ENCODE results near the gene AGFG2. TPM values are rescaled to one million over a fixed set of nuclear protein-coding genes. Genes with fewer than 3 reads are reported as not detected.
A peak's percentile ranks its signal among the peaks of the same experiment; 100 is the strongest.

The AGFG2 gene
- total and polyA plus RNA-seq, 2 of the 13 experiments (the other 11 are each of a cell fraction or from before 2014, with no cell fraction given): 125 to 132 TPM

DNA sequence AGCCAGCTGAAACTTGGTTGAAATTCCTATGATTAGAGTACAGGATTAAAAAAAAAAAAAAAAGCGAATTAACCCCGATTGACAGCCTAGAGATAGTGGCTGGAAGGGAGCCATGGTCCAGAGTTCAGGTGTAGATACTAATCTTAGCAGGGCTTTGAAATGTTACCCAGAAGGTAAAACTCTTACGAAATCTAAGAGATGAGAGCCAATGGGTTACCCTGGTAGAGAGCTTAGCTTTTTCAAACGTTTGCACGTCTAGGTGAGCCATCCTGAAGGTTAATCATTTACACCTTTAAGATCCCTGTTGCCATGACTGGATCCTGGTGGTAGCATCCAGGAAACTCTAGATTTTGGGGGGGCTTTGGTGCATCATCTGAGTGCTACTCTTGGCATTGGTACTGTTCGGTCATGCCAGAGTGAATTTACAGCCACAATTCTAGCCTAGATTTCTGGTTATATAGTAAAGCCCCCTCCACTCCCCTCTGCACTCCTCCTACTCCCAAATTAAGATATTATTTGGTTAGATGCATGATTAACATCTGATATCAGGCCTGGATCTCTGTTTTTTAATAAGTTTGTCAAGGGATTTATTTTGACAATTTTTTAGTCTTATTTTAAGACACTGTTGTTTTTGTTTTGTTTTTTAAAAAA lies 1.2 kb downstream of the AGFG2 start (continued):
- TF ChIP-seq, protein P1, sequence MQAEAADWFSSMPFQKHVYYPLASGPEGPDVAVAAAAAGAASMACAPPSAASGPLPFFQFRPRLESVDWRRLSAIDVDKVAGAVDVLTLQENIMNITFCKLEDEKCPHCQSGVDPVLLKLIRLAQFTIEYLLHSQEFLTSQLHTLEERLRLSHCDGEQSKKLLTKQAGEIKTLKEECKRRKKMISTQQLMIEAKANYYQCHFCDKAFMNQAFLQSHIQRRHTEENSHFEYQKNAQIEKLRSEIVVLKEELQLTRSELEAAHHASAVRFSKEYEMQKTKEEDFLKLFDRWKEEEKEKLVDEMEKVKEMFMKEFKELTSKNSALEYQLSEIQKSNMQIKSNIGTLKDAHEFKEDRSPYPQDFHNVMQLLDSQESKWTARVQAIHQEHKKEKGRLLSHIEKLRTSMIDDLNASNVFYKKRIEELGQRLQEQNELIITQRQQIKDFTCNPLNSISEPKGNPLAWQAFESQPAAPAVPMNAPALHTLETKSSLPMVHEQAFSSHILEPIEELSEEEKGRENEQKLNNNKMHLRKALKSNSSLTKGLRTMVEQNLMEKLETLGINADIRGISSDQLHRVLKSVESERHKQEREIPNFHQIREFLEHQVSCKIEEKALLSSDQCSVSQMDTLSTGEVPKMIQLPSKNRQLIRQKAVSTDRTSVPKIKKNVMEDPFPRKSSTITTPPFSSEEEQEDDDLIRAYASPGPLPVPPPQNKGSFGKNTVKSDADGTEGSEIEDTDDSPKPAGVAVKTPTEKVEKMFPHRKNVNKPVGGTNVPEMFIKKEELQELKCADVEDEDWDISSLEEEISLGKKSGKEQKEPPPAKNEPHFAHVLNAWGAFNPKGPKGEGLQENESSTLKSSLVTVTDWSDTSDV (CRISPR knock-in tag; IDR thresholded peaks at IDR 0.05): no peak
- TF ChIP-seq, protein P2, sequence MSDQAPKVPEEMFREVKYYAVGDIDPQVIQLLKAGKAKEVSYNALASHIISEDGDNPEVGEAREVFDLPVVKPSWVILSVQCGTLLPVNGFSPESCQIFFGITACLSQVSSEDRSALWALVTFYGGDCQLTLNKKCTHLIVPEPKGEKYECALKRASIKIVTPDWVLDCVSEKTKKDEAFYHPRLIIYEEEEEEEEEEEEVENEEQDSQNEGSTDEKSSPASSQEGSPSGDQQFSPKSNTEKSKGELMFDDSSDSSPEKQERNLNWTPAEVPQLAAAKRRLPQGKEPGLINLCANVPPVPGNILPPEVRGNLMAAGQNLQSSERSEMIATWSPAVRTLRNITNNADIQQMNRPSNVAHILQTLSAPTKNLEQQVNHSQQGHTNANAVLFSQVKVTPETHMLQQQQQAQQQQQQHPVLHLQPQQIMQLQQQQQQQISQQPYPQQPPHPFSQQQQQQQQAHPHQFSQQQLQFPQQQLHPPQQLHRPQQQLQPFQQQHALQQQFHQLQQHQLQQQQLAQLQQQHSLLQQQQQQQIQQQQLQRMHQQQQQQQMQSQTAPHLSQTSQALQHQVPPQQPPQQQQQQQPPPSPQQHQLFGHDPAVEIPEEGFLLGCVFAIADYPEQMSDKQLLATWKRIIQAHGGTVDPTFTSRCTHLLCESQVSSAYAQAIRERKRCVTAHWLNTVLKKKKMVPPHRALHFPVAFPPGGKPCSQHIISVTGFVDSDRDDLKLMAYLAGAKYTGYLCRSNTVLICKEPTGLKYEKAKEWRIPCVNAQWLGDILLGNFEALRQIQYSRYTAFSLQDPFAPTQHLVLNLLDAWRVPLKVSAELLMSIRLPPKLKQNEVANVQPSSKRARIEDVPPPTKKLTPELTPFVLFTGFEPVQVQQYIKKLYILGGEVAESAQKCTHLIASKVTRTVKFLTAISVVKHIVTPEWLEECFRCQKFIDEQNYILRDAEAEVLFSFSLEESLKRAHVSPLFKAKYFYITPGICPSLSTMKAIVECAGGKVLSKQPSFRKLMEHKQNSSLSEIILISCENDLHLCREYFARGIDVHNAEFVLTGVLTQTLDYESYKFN (CRISPR knock-in tag; conservative IDR thresholded peaks at IDR 0.05): peak; percentile 93
- TF ChIP-seq ELF3 (CRISPR knock-in tag; IDR thresholded peaks at IDR 0.05) (peak; percentile 81), MIER2 (CRISPR knock-in tag; IDR thresholded peaks at IDR 0.05) (no peak), PITX1 (CRISPR knock-in tag; IDR thresholded peaks at IDR 0.05) (peak; percentile 88), ZNF792 (CRISPR knock-in tag; IDR thresholded peaks at IDR 0.05) (0 out of 2 replicates have a peak, but pooled peaks have one; percentile 60), RXRB (CRISPR knock-in tag; IDR thresholded peaks at IDR 0.05; ENCODE audit: borderline replicate concordance) (peak; percentile 78; the same call in 1 of the 2 replicates), MAFK (conservative IDR thresholded peaks at IDR 0.05 in 1 of 2, IDR thresholded peaks at IDR 0.05 in 1 of 2; ENCODE audit: low read length in 2 of 2) (no peak)
- TF ChIP-seq, protein P3, sequence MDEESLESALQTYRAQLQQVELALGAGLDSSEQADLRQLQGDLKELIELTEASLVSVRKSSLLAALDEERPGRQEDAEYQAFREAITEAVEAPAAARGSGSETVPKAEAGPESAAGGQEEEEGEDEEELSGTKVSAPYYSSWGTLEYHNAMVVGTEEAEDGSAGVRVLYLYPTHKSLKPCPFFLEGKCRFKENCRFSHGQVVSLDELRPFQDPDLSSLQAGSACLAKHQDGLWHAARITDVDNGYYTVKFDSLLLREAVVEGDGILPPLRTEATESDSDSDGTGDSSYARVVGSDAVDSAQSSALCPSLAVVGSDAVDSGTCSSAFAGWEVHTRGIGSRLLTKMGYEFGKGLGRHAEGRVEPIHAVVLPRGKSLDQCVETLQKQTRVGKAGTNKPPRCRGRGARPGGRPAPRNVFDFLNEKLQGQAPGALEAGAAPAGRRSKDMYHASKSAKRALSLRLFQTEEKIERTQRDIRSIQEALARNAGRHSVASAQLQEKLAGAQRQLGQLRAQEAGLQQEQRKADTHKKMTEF (CRISPR knock-in tag; IDR thresholded peaks at IDR 0.05): peak; percentile 78
- TF ChIP-seq, protein P4, sequence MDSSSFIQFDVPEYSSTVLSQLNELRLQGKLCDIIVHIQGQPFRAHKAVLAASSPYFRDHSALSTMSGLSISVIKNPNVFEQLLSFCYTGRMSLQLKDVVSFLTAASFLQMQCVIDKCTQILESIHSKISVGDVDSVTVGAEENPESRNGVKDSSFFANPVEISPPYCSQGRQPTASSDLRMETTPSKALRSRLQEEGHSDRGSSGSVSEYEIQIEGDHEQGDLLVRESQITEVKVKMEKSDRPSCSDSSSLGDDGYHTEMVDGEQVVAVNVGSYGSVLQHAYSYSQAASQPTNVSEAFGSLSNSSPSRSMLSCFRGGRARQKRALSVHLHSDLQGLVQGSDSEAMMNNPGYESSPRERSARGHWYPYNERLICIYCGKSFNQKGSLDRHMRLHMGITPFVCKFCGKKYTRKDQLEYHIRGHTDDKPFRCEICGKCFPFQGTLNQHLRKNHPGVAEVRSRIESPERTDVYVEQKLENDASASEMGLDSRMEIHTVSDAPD (CRISPR knock-in tag; IDR thresholded peaks at IDR 0.05): peak; percentile 84
- TF ChIP-seq, protein P5, sequence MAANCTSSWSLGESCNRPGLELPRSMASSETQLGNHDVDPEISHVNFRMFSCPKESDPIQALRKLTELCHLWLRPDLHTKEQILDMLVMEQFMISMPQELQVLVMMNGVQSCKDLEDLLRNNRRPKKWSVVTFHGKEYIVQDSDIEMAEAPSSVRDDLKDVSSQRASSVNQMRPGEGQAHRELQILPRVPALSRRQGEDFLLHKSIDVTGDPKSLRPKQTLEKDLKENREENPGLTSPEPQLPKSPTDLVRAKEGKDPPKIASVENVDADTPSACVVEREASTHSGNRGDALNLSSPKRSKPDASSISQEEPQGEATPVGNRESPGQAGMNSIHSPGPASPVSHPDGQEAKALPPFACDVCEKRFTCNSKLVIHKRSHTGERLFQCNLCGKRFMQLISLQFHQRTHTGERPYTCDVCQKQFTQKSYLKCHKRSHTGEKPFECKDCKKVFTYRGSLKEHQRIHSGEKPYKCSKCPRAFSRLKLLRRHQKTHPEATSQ (CRISPR knock-in tag; IDR thresholded peaks at IDR 0.05; ENCODE audit: borderline replicate concordance): 0 out of 2 replicates have a peak, but pooled peaks have one; percentile 44
- TF ChIP-seq, protein P6, sequence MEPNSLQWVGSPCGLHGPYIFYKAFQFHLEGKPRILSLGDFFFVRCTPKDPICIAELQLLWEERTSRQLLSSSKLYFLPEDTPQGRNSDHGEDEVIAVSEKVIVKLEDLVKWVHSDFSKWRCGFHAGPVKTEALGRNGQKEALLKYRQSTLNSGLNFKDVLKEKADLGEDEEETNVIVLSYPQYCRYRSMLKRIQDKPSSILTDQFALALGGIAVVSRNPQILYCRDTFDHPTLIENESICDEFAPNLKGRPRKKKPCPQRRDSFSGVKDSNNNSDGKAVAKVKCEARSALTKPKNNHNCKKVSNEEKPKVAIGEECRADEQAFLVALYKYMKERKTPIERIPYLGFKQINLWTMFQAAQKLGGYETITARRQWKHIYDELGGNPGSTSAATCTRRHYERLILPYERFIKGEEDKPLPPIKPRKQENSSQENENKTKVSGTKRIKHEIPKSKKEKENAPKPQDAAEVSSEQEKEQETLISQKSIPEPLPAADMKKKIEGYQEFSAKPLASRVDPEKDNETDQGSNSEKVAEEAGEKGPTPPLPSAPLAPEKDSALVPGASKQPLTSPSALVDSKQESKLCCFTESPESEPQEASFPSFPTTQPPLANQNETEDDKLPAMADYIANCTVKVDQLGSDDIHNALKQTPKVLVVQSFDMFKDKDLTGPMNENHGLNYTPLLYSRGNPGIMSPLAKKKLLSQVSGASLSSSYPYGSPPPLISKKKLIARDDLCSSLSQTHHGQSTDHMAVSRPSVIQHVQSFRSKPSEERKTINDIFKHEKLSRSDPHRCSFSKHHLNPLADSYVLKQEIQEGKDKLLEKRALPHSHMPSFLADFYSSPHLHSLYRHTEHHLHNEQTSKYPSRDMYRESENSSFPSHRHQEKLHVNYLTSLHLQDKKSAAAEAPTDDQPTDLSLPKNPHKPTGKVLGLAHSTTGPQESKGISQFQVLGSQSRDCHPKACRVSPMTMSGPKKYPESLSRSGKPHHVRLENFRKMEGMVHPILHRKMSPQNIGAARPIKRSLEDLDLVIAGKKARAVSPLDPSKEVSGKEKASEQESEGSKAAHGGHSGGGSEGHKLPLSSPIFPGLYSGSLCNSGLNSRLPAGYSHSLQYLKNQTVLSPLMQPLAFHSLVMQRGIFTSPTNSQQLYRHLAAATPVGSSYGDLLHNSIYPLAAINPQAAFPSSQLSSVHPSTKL (CRISPR knock-in tag; IDR thresholded peaks at IDR 0.05): peak; percentile 70
- TF ChIP-seq, protein P7, sequence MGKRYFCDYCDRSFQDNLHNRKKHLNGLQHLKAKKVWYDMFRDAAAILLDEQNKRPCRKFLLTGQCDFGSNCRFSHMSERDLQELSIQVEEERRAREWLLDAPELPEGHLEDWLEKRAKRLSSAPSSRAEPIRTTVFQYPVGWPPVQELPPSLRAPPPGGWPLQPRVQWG (CRISPR knock-in tag; IDR thresholded peaks at IDR 0.05; ENCODE audit: borderline replicate concordance, low read depth): no peak
